Measurements from ENCODE around the gene ATXN7L1. TPM values are rescaled to one million over a fixed set of nuclear protein-coding genes. Genes with fewer than 3 reads are reported as not detected.
A peak's percentile ranks its signal among the peaks of the same experiment; 100 is the strongest.

ATXN7L1 gene
- polyA plus RNA-seq, 4 donors = 9.7 to 50.8 (median 26.7) TPM

- DNase-seq (peak in 1 of 2 donors; percentile 33), FAIRE-seq (no peak)
- Histone ChIP-seq H3K4me1 (ENCODE audit: control insufficient read depth in 3 of 3, insufficient read depth in 2 of 3, low read depth in 1 of 3, low read length in 2 of 3) (no peaks in the 10 kb centered on the region), H3K4me3 (ENCODE audit: low read depth in 1 of 3, low read length in 3 of 3) (no peak overlapping the region), H3K27me3 (ENCODE audit: control insufficient read depth in 3 of 3, insufficient read depth in 3 of 3, low read length in 3 of 3) (no peaks in the 10 kb centered on the region), H3K27ac (ENCODE audit: low read depth in 1 of 3, low read length in 2 of 3) (no peak overlapping the region), H3K9me3 (ENCODE audit: control insufficient read depth in 2 of 2, insufficient read depth in 1 of 2, low read depth in 1 of 2, low read length in 1 of 2) (no peaks in the 10 kb centered on the region), H3K36me3 (ENCODE audit: control insufficient read depth in 3 of 3, insufficient read depth in 2 of 3, low read depth in 1 of 3, low read length in 3 of 3) (peaks cover 0 to 50% (median 0%) of the 10 kb centered on the region in 3 donors)
- WGBS, 3 donors = 38 to 64% (median 59%) methylated on average over 3 of the region's 3 CpGs
Observed at GRCh38 chr7:105787793-105788192, 88.6 kb downstream of the ATXN7L1 start.

- no peaks in the 10 kb centered on the region for H3K27me3 ChIP-seq (ENCODE audit: control insufficient read depth in 3 of 3, insufficient read depth in 3 of 3, low read length in 3 of 3)
- no peak overlapping the region for H3K27ac ChIP-seq (ENCODE audit: low read depth in 1 of 3, low read length in 2 of 3)
- FAIRE-seq (no peak), DNase-seq (peak in 1 of 2 donors; percentile 8)
- H3K4me3 ChIP-seq (ENCODE audit: low read depth in 1 of 3, low read length in 3 of 3) = no peak overlapping the region
- 85 to 92% (median 89%) methylated on average over 10 of the region's 10 CpGs for WGBS, 3 donors
- peaks cover 0 to 51% (median 0%) of the 10 kb centered on the region in 3 donors for H3K36me3 ChIP-seq (ENCODE audit: control insufficient read depth in 3 of 3, insufficient read depth in 2 of 3, low read depth in 1 of 3, low read length in 3 of 3)
- H3K4me1 ChIP-seq (ENCODE audit: control insufficient read depth in 3 of 3, insufficient read depth in 2 of 3, low read depth in 1 of 3, low read length in 2 of 3) = no peaks in the 10 kb centered on the region
- H3K9me3 ChIP-seq (ENCODE audit: control insufficient read depth in 2 of 2, insufficient read depth in 1 of 2, low read depth in 1 of 2, low read length in 1 of 2) = no peaks in the 10 kb centered on the region
Observed at GRCh38 chr7:105786520-105787470, 89.6 kb downstream of the ATXN7L1 start.

- no peaks in the 10 kb centered on the region for H3K4me1 ChIP-seq (ENCODE audit: control insufficient read depth in 3 of 3, insufficient read depth in 2 of 3, low read depth in 1 of 3, low read length in 2 of 3)
- H3K27ac ChIP-seq (ENCODE audit: low read depth in 1 of 3, low read length in 2 of 3) = no peak overlapping the region
- peaks cover 0 to 30% (median 0%) of the 10 kb centered on the region in 3 donors for H3K36me3 ChIP-seq (ENCODE audit: control insufficient read depth in 3 of 3, insufficient read depth in 2 of 3, low read depth in 1 of 3, low read length in 3 of 3)
- no peaks in the 10 kb centered on the region for H3K9me3 ChIP-seq (ENCODE audit: control insufficient read depth in 2 of 2, insufficient read depth in 1 of 2, low read depth in 1 of 2, low read length in 1 of 2)
- DNase-seq (no peak), FAIRE-seq (no peak)
- WGBS, 3 donors = 78 to 88% (median 86%) methylated on average over 10 of the region's 10 CpGs
- H3K27me3 ChIP-seq (ENCODE audit: control insufficient read depth in 3 of 3, insufficient read depth in 3 of 3, low read length in 3 of 3) = no peaks in the 10 kb centered on the region
- no peak overlapping the region for H3K4me3 ChIP-seq (ENCODE audit: low read depth in 1 of 3, low read length in 3 of 3)
Observed at GRCh38 chr7:105782391-105783042, 93.9 kb downstream of the ATXN7L1 start.

GRCh38 chr7:105779856-105780780 lies 96.3 kb downstream of the ATXN7L1 start:
- H3K4me1 ChIP-seq (ENCODE audit: control insufficient read depth in 3 of 3, insufficient read depth in 2 of 3, low read depth in 1 of 3, low read length in 2 of 3) = no peaks in the 10 kb centered on the region
- no peak overlapping the region for H3K27ac ChIP-seq (ENCODE audit: low read depth in 1 of 3, low read length in 2 of 3)
- H3K9me3 ChIP-seq (ENCODE audit: control insufficient read depth in 2 of 2, insufficient read depth in 1 of 2, low read depth in 1 of 2, low read length in 1 of 2) = no peaks in the 10 kb centered on the region
- WGBS, 3 donors = 73 to 81% (median 79%) methylated on average over 4 of the region's 4 CpGs
- peaks cover 0 to 23% (median 0%) of the 10 kb centered on the region in 3 donors for H3K36me3 ChIP-seq (ENCODE audit: control insufficient read depth in 3 of 3, insufficient read depth in 2 of 3, low read depth in 1 of 3, low read length in 3 of 3)
- no peak overlapping the region for H3K4me3 ChIP-seq (ENCODE audit: low read depth in 1 of 3, low read length in 3 of 3)
- no peaks in the 10 kb centered on the region for H3K27me3 ChIP-seq (ENCODE audit: control insufficient read depth in 3 of 3, insufficient read depth in 3 of 3, low read length in 3 of 3)
- FAIRE-seq = no peak
- no peak for DNase-seq

GRCh38 chr7:105778956-105779355 lies 97.4 kb downstream of the ATXN7L1 start:
- FAIRE-seq (no peak), DNase-seq (no peak)
- WGBS, 3 donors = 78 to 86% (median 82%) methylated on average over 3 of the region's 3 CpGs
- Histone ChIP-seq H3K4me3 (ENCODE audit: low read depth in 1 of 3, low read length in 3 of 3) (no peak overlapping the region), H3K4me1 (ENCODE audit: control insufficient read depth in 3 of 3, insufficient read depth in 2 of 3, low read depth in 1 of 3, low read length in 2 of 3) (no peaks in the 10 kb centered on the region), H3K9me3 (ENCODE audit: control insufficient read depth in 2 of 2, insufficient read depth in 1 of 2, low read depth in 1 of 2, low read length in 1 of 2) (no peaks in the 10 kb centered on the region), H3K27me3 (ENCODE audit: control insufficient read depth in 3 of 3, insufficient read depth in 3 of 3, low read length in 3 of 3) (no peaks in the 10 kb centered on the region), H3K36me3 (ENCODE audit: control insufficient read depth in 3 of 3, insufficient read depth in 2 of 3, low read depth in 1 of 3, low read length in 3 of 3) (peaks cover 0 to 14% (median 0%) of the 10 kb centered on the region in 3 donors), H3K27ac (ENCODE audit: low read depth in 1 of 3, low read length in 2 of 3) (no peak overlapping the region)

GRCh38 chr7:105776986-105777910 lies 99.2 kb downstream of the ATXN7L1 start:
- H3K36me3 ChIP-seq (ENCODE audit: control insufficient read depth in 3 of 3, insufficient read depth in 2 of 3, low read depth in 1 of 3, low read length in 3 of 3) = peaks cover 0 to 10% (median 0%) of the 10 kb centered on the region in 3 donors
- DNase-seq (no peak), FAIRE-seq (no peak)
- H3K27ac ChIP-seq (ENCODE audit: low read depth in 1 of 3, low read length in 2 of 3) = no peak overlapping the region
- H3K9me3 ChIP-seq (ENCODE audit: control insufficient read depth in 2 of 2, insufficient read depth in 1 of 2, low read depth in 1 of 2, low read length in 1 of 2) = no peaks in the 10 kb centered on the region
- no peak overlapping the region for H3K4me3 ChIP-seq (ENCODE audit: low read depth in 1 of 3, low read length in 3 of 3)
- H3K4me1 ChIP-seq (ENCODE audit: control insufficient read depth in 3 of 3, insufficient read depth in 2 of 3, low read depth in 1 of 3, low read length in 2 of 3) = no peaks in the 10 kb centered on the region
- H3K27me3 ChIP-seq (ENCODE audit: control insufficient read depth in 3 of 3, insufficient read depth in 3 of 3, low read length in 3 of 3) = no peaks in the 10 kb centered on the region
- WGBS, 3 donors = 80 to 96% (median 93%) methylated on average over 11 of the region's 11 CpGs

- no peak for FAIRE-seq
- 67 to 85% (median 82%) methylated on average over 6 of the region's 6 CpGs for WGBS, 3 donors
- H3K4me1 ChIP-seq (ENCODE audit: control insufficient read depth in 3 of 3, insufficient read depth in 2 of 3, low read depth in 1 of 3, low read length in 2 of 3) = no peaks in the 10 kb centered on the region
- DNase-seq = no peak
- peak overlapping the region in 1 of 3 donors; percentile 3 for H3K27ac ChIP-seq (ENCODE audit: low read depth in 1 of 3, low read length in 2 of 3)
- peaks cover 0 to 10% (median 0%) of the 10 kb centered on the region in 3 donors for H3K36me3 ChIP-seq (ENCODE audit: control insufficient read depth in 3 of 3, insufficient read depth in 2 of 3, low read depth in 1 of 3, low read length in 3 of 3)
- H3K4me3 ChIP-seq (ENCODE audit: low read depth in 1 of 3, low read length in 3 of 3) = no peak overlapping the region
- no peaks in the 10 kb centered on the region for H3K9me3 ChIP-seq (ENCODE audit: control insufficient read depth in 2 of 2, insufficient read depth in 1 of 2, low read depth in 1 of 2, low read length in 1 of 2)
- H3K27me3 ChIP-seq (ENCODE audit: control insufficient read depth in 3 of 3, insufficient read depth in 3 of 3, low read length in 3 of 3) = no peaks in the 10 kb centered on the region
Observed at GRCh38 chr7:105776068-105776790, 100.2 kb downstream of the ATXN7L1 start.
